HepG2 (cell line): ENCODE data around the gene MTSS2. TPM values are rescaled to one million over a fixed set of nuclear protein-coding genes. Genes with fewer than 3 reads are reported as not detected.

Source experiments
- CREM ChIP-seq, 2 experiments: sonication (generic) in 1 of 2; formaldehyde crosslinking in 1 of 2; IDR thresholded peaks; 2 replicates each; pipeline versions ENCODE4 v1.4.0 to v1.6.1; 2016 to 2020; ENCODE audit warnings: antibody characterized with exemption in 1 of 2, mild to moderate bottlenecking in 1 of 2, missing genetic modification reagents in 1 of 2
- GATAD2A ChIP-seq: IDR thresholded peaks from 2 replicates; pipeline ENCODE4 v1.6.1; 2016
- GMEB1 ChIP-seq: sonication (generic); formaldehyde crosslinking; IDR thresholded peaks from 2 replicates; pipeline ENCODE4 v1.5.1; 2020; ENCODE audit warnings: missing genetic modification reagents, mild to moderate bottlenecking, borderline replicate concordance
- HMG20B ChIP-seq: conservative IDR thresholded peaks from 2 replicates; pipeline ENCODE4 v1.6.1; 2016; ENCODE audit warnings: missing genetic modification reagents, missing compliant biosample characterization
- KDM5A ChIP-seq: fragments of 200-600 bp; sonication (generic); IDR thresholded peaks from 2 replicates; pipeline ENCODE4 v1.7.0; 2018; ENCODE audit warnings: antibody characterized with exemption, mild to moderate bottlenecking, low read length, borderline replicate concordance
- LCORL ChIP-seq, 2 experiments: fragments of 450-650 bp in 1 of 2; sonication (generic) in 1 of 2; formaldehyde crosslinking in 1 of 2; IDR thresholded peaks; 2 replicates each; pipeline versions ENCODE4 v1.5.0 to v1.6.1; 2017 to 2020; ENCODE audit warnings: antibody characterized with exemption in 1 of 2, missing genetic modification reagents in 1 of 2
- MAFF ChIP-seq: IDR thresholded peaks from 2 replicates; pipeline ENCODE4 v1.6.1; 2011; ENCODE audit warnings: low read depth, low read length, improper control_type of control experiment
- MIER2 ChIP-seq: IDR thresholded peaks from 2 replicates; pipeline ENCODE4 v1.6.1; 2016; ENCODE audit warnings: missing biosample characterization, missing genetic modification reagents
- MTA1 ChIP-seq: sonication (generic); formaldehyde crosslinking; IDR thresholded peaks from 2 replicates; pipeline ENCODE4 v1.4.0; 2020; ENCODE audit warnings: missing genetic modification reagents, mild to moderate bottlenecking, borderline replicate concordance
- NR2F6 ChIP-seq, 2 experiments: IDR thresholded peaks; 2 replicates each; pipeline ENCODE4 v1.6.1; 2016; ENCODE audit warnings: antibody characterized with exemption in 1 of 2, mild to moderate bottlenecking in 1 of 2
- PHF21A ChIP-seq: sonication (generic); formaldehyde crosslinking; IDR thresholded peaks from 2 replicates; pipeline ENCODE4 v1.5.0; 2020; ENCODE audit warnings: mild to moderate bottlenecking, missing genetic modification reagents
- RAD21 ChIP-seq: fragments of 450-650 bp; formaldehyde crosslinking; IDR thresholded peaks from 2 replicates; pipeline ENCODE4 v1.5.0; 2020; ENCODE audit warnings: mild to moderate bottlenecking
- RCOR2 ChIP-seq: IDR thresholded peaks from 2 replicates; pipeline ENCODE4 v1.6.1; 2016; ENCODE audit warnings: missing biosample characterization, missing genetic modification reagents
- RXRA ChIP-seq: sonication (generic); formaldehyde crosslinking; IDR thresholded peaks from 2 replicates; pipeline ENCODE4 v1.5.1; 2020; ENCODE audit warnings: missing genetic modification reagents
- SP2 ChIP-seq: sonication (generic); formaldehyde crosslinking; IDR thresholded peaks from 2 replicates; pipeline ENCODE4 v1.5.1; 2020; ENCODE audit warnings: mild to moderate bottlenecking, missing genetic modification reagents
- TBX3 ChIP-seq: fragments of 450-650 bp; IDR thresholded peaks from 2 replicates; pipeline ENCODE4 v1.6.1; 2017; ENCODE audit warnings: antibody characterized with exemption, mild to moderate bottlenecking, inconsistent platforms, borderline replicate concordance
- XBP1 ChIP-seq: sonication (generic); formaldehyde crosslinking; IDR thresholded peaks from 2 replicates; pipeline ENCODE4 v1.5.0; 2020; ENCODE audit warnings: missing genetic modification reagents
- ZBTB7A ChIP-seq: sonication (generic); formaldehyde crosslinking; IDR thresholded peaks from 2 replicates; pipeline ENCODE4 v1.8.0; 2022; ENCODE audit warnings: mild to moderate bottlenecking, missing genetic modification reagents
- ZNF143 ChIP-seq: sonication (generic); formaldehyde crosslinking; IDR thresholded peaks from 2 replicates; pipeline ENCODE4 v1.4.0; 2020; ENCODE audit warnings: missing genetic modification reagents
- ZNF383 ChIP-seq: sonication (generic); formaldehyde crosslinking; IDR thresholded peaks from 2 replicates; pipeline ENCODE4 v1.4.0; 2020; ENCODE audit warnings: missing genetic modification reagents, mild to moderate bottlenecking, borderline replicate concordance
- ZNF451 ChIP-seq: sonication (generic); formaldehyde crosslinking; IDR thresholded peaks from 2 replicates; pipeline ENCODE4 v1.5.0; 2020; ENCODE audit warnings: mild to moderate bottlenecking, missing genetic modification reagents
- ZNF589 ChIP-seq: sonication (generic); formaldehyde crosslinking; conservative IDR thresholded peaks from 2 replicates; pipeline ENCODE4 v1.8.0; 2022; ENCODE audit warnings: mild to moderate bottlenecking, moderate library complexity, missing genetic modification reagents
- ZNF619 ChIP-seq: sonication (generic); formaldehyde crosslinking; IDR thresholded peaks from 2 replicates; pipeline ENCODE4 v1.4.0; 2020; ENCODE audit warnings: mild to moderate bottlenecking, missing genetic modification reagents
- ZNF773 ChIP-seq: sonication (generic); formaldehyde crosslinking; IDR thresholded peaks from 2 replicates; pipeline ENCODE4 v1.4.0; 2020; ENCODE audit warnings: missing genetic modification reagents, borderline replicate concordance
- polyA plus RNA-seq, 8 experiments: library from polyadenylated mRNA; depleted of rRNA in 3 of 8; stranded (reverse) in 7 of 8; unstranded in 1 of 8; fragments of >200 nt; fragmentation: Illumina TruSeq in 4 of 8; extraction: Trizol in 4 of 8; gene quantifications; 2 replicates each; pipeline versions ENCODE4 v1.2.1 to v1.2.3, GENCODE V29; 2011 to 2016; ENCODE audit warnings: low read depth in 4 of 8, missing spikeins in 1 of 8, mixed read lengths in 1 of 8; ENCODE audit not compliant: insufficient read depth in 1 of 8
- total RNA-seq, 5 experiments: library from RNA; depleted of rRNA; stranded (reverse); fragments of >200 nt; fragmentation: Illumina TruSeq; extraction: Trizol; gene quantifications; 2 replicates each; pipeline ENCODE4 v1.2.3, GENCODE V29; 2016; ENCODE audit warnings: low read depth in 1 of 5
- TF ChIP-seq, protein P1 (sequence below): IDR thresholded peaks from 2 replicates; pipeline ENCODE4 v1.6.1; 2016; ENCODE audit warnings: missing biosample characterization, missing genetic modification reagents, low read depth

MTSS2 gene
- total and polyA plus RNA-seq, 2 of the 13 experiments (the other 11 are each of a cell fraction or from before 2014, with no cell fraction given), result 132 to 242 TPM

GRCh38 chr16:70724146-70725023 lies 38.5 kb upstream of the MTSS2 start (continued):
- TF ChIP-seq ZBTB7A (CRISPR knock-in tag) (no peak; the same call in 1 of the 2 replicates), RCOR2 (peak; percentile 38), LCORL (IDR thresholded peaks at IDR 0.05) (no peak), LCORL (CRISPR knock-in tag; IDR thresholded peaks at IDR 0.05) (0 out of 2 replicates have a peak, but pooled peaks have one; percentile 81), RXRA (CRISPR knock-in tag) (peak; percentile 74), MAFF (no peak), CREM (IDR thresholded peaks at IDR 0.05) (peak; percentile 61; the same call in 1 of the 2 replicates), CREM (CRISPR knock-in tag; IDR thresholded peaks at IDR 0.05) (no peak), SP2 (CRISPR knock-in tag) (no peak), GMEB1 (CRISPR knock-in tag) (peak; percentile 31; the same call in 1 of the 2 replicates), KDM5A (no peak), HMG20B (CRISPR knock-in tag) (peak; percentile 54; the same call in 1 of the 2 replicates), TBX3 (peak; percentile 53), NR2F6 (IDR thresholded peaks at IDR 0.05) (peak; percentile 47), NR2F6 (CRISPR knock-in tag; IDR thresholded peaks at IDR 0.05) (peak; percentile 71), ZNF619 (CRISPR knock-in tag) (peak; percentile 6; the same call in 1 of the 2 replicates), ZNF773 (CRISPR knock-in tag) (no peak), RAD21 (peak; percentile 54), ZNF589 (CRISPR knock-in tag) (peak; percentile 39; the same call in 1 of the 2 replicates), MIER2 (CRISPR knock-in tag) (peak; percentile 46; the same call in 1 of the 2 replicates), ZNF451 (CRISPR knock-in tag) (peak; percentile 44; the same call in 1 of the 2 replicates), PHF21A (no peak; the same call in none of the 2 replicates), ZNF143 (CRISPR knock-in tag) (peak; percentile 83), ZNF383 (0 out of 2 replicates have a peak, but pooled peaks have one; percentile 70), GATAD2A (CRISPR knock-in tag) (peak; percentile 74), MTA1 (peak; percentile 61), XBP1 (peak; percentile 61; the same call in 1 of the 2 replicates)
- TF ChIP-seq, protein P1, sequence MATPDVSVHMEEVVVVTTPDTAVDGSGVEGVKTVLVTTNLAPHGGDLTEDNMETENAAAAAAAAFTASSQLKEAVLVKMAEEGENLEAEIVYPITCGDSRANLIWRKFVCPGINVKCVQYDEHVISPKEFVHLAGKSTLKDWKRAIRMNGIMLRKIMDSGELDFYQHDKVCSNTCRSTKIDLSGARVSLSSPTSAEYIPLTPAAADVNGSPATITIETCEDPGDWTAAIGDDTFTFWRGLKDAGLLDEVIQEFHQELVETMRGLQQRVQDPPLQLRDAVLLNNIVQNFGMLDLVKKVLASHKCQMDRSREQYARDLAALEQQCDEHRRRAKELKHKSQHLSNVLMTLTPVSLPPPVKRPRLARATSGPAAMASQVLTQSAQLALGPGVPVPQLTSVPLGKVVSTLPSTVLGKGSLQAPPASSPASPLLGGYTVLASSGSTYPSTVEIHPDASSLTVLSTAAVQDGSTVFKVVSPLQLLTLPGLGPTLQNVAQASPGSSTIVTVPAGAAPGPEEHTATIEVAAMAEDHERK (CRISPR knock-in tag), result 0 out of 2 replicates have a peak, but pooled peaks have one; percentile 24
